Measurements from ENCODE around the gene MKS1. TPM values are rescaled to one million over a fixed set of nuclear protein-coding genes. Genes with fewer than 3 reads are reported as not detected.

The MKS1 gene
- total and polyA plus RNA-seq, 11 donors: 3.3 to 15.1 (median 6.4) TPM

GRCh38 chr17:58229384-58229783, 10.3 kb upstream of the MKS1 start:
- TF ChIP-seq CTCF (IDR thresholded peaks at IDR 0.05): no peak
- TF ChIP-seq POLR2A (IDR thresholded peaks at IDR 0.05): no peak
- peaks cover 0 to 32% (median 0%) of the 10 kb centered on the region in 9 donors for H3K27me3 ChIP-seq
- 43 to 63% (median 52%) methylated on average over 1 of the region's 1 CpG for WGBS, 4 donors

GRCh38 chr17:58228679-58229078, 9.6 kb upstream of the MKS1 start:
- Histone ChIP-seq H3K4me3 (no peak overlapping the region), H3K27ac (no peak overlapping the region), H3K27me3 (peaks cover 0 to 30% (median 0%) of the 10 kb centered on the region in 9 donors), H3K36me3 (no peaks in the 10 kb centered on the region), H3K9me3 (no peaks in the 10 kb centered on the region), H3K4me1 (peaks cover 0 to 18% (median 0%) of the 10 kb centered on the region in 12 donors)
- intact Hi-C loops (cut with DNase I): no loop called here
- WGBS, 4 donors: 33 to 54% (median 42%) methylated on average over 3 of the region's 3 CpGs
- ATAC-seq (no peak), DNase-seq (no peak)
- TF ChIP-seq POLR2A (IDR thresholded peaks at IDR 0.05) (no peak), CTCF (IDR thresholded peaks at IDR 0.05) (no peak)

More at GRCh38 chr17:58229384-58229783, 10.3 kb upstream of the MKS1 start:
- H3K9me3 ChIP-seq: no peaks in the 10 kb centered on the region
- H3K27ac ChIP-seq: no peak overlapping the region
- no peak overlapping the region for H3K4me3 ChIP-seq
- intact Hi-C loops (cut with DNase I): no loop called here
- peaks cover 0 to 18% (median 0%) of the 10 kb centered on the region in 12 donors for H3K4me1 ChIP-seq
- DNase-seq (no peak), ATAC-seq (no peak)
- no peaks in the 10 kb centered on the region for H3K36me3 ChIP-seq

GRCh38 chr17:58227733-58228132, 8.7 kb upstream of the MKS1 start:
- WGBS, 4 donors: 75 to 86% (median 80%) methylated on average over 3 of the region's 3 CpGs
- H3K4me1 ChIP-seq: peaks cover 0 to 11% (median 0%) of the 10 kb centered on the region in 12 donors
- DNase-seq: no peak
- no peaks in the 10 kb centered on the region for H3K36me3 ChIP-seq
- peaks cover 0 to 27% (median 0%) of the 10 kb centered on the region in 9 donors for H3K27me3 ChIP-seq
- H3K27ac ChIP-seq: no peak overlapping the region
- intact Hi-C loops (cut with DNase I): no loop called here
- H3K4me3 ChIP-seq: no peak overlapping the region
- no peaks in the 10 kb centered on the region for H3K9me3 ChIP-seq
- ATAC-seq: peak in 1 of 4 donors; percentile 24
- no peak for TF ChIP-seq CTCF (IDR thresholded peaks at IDR 0.05)
- no peak for TF ChIP-seq POLR2A (IDR thresholded peaks at IDR 0.05)

- DNase-seq (no peak), ATAC-seq (no peak)
- Histone ChIP-seq H3K27me3 (peaks cover 0 to 11% (median 0%) of the 10 kb centered on the region in 9 donors), H3K4me1 (peaks cover 0 to 9% (median 5%) of the 10 kb centered on the region in 12 donors), H3K9me3 (no peaks in the 10 kb centered on the region), H3K27ac (no peak overlapping the region), H3K4me3 (no peak overlapping the region), H3K36me3 (no peaks in the 10 kb centered on the region)
- intact Hi-C loops (cut with DNase I): no loop called here
- WGBS, 4 donors: 39 to 45% (median 41%) methylated on average over 1 of the region's 1 CpG
- TF ChIP-seq POLR2A (IDR thresholded peaks at IDR 0.05): no peak
- no peak for TF ChIP-seq CTCF (IDR thresholded peaks at IDR 0.05)
Measured at GRCh38 chr17:58224315-58224714, 5.3 kb upstream of the MKS1 start.
